RCC 7860 (cell line): Measurements from ENCODE around the gene TXNRD2.

Experiments used
- DNase-seq: peaks from one replicate; pipeline ENCODE4 v3.0.0-alpha.2; 2015; ENCODE audit warnings: low spot score
- FAIRE-seq: peaks from 2 replicates; lab custom pipeline; 2012; peaks lifted over from hg19 to GRCh38; lab: Jason Lieb, UNC

Gene TXNRD2

DNA sequence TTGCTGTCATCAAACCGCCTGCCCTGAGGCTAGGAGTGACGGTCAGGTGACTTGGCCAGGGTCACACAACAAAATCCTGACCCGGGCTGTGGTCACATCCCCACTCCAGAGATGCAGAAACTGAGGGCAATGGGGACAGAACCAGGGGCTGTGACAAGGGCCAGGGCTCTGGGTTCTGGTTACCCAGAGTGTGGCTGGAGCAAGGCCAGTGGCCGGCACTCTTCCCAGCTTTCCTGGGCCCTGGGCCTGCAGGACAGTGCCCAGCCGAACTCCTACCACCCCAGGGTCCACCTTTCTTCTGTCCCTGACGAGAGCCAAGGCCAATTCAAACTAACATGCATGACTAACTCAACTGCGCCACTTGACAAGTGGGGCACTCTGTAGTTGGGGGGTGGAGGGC, 39.1 kb upstream of the TXNRD2 start:
- no peak for FAIRE-seq
- no peak for DNase-seq

DNA sequence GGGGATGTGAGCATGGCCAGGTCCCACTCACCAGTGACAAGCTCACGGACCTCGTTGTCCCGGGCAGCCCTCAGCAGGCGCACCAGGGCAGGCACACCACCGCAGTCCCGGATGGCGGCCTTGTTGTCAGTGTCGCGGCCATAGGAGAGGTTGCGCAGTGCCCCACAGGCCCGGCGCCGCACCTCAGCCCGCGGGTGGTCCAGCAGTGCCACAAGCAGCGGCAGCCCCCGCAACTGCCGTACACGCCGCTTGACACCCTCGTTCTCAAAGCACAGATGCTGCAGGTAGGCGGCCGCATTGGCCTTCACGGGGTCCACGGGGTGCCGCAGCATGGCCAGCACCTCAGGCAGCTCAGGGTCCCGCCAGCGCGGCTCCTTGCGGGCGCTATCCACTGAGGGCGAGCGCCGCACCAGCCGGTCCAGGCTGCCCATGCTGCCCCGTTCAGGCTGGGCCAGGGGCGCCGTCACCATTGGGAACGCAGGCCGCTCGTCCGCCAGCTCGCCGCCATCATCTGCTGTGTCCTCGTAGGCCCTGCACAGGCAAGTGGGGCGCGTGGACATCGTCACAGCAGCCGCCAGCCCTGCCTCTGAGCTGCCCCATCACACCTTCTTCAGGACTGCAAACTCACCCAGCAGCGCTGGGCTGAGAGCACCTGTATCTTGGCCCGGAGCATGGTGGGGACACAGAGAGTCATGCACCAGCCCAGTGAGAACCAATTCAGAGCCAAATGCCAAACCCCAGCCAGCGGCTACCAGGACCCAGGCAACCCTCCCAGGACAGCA, 38.3 kb upstream of the TXNRD2 start:
- FAIRE-seq: no peak
- no peak for DNase-seq

DNA sequence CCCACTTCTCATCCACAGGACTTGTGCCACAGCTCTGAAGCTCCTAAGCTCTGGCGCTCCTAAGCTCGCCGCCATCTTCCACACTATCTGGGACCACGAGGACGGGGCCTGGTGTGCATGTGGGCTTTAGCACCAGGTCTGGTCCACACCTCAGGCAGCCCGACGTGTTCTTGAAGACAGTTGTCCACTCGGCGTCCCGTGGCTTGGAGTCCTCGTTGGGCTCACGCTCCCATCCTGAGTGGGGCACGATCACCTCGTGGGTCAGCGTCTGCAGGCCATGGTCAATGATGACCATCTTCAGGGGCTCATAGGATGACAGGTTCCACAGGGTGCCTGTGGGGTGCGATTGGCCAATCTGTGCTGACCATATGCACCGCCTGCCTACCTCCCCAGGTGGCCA, 37.1 kb upstream of the TXNRD2 start:
- DNase-seq (no peak), FAIRE-seq (no peak)

DNA sequence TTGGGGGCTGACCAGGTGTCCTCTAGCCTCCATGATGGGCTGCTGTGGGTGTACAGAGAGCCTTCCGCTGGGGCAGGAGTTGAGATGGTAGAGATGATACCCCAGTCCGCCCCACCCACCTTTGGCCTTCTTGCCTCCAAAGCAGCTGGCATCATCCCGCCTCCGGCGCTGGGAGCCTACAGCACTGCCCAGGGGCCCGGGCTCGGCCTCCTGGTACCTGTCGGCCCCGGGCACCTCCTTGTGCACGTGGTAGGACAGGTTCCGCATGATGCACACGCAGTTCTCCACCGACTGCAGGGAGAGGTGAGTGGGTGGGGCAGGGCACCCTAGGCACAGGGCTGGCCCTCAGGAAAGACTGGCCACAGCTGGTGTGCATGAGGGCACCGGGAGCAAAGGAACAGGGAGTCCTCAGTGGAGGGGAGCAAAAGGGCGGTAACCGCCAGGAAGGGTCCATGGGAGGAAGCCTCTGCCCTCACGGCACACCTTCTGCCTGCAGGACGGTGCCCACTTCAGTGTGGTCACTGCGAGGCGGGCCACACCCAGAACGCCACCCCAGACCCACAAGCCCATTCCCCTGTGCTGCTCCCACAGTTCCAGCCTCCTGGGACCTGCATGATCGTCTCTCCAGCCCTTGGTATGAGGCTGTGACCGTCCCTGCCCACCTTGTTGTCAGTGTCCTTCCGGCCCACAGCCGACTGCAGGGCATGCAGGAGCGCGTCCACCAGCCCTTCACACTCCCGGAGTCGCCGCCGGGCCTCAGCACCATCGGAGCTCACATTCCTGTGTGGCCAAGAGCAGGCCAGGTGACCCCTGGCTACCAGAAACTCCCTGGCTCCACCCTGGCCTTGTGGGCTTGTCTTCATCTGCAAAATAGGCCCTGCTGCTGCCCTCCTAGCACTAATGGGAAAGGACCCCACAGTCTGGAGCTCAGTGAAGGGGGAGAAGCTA, 36.0 kb upstream of the TXNRD2 start:
- DNase-seq (no peak), FAIRE-seq (no peak)

DNA sequence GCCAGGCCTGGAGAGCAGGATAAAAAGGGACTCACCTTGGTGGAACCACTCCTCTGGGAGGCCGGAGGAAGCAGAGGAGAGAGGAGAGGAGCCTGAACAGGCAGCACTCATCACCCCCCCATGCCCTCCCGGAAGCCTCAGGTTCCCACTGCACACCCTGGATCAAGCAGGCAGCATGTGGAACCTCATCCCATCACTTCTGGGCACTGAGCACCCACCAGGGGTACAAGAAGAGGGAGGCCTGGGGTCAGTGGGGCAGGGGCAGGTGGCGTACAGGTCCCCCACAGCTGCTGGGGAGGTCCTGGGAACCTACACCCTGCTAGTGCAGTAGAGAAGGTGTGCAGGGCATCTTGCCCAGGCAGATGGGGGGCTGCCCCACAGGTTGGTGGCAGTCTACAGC, 35.1 kb upstream of the TXNRD2 start:
- FAIRE-seq (no peak), DNase-seq (no peak)

DNA sequence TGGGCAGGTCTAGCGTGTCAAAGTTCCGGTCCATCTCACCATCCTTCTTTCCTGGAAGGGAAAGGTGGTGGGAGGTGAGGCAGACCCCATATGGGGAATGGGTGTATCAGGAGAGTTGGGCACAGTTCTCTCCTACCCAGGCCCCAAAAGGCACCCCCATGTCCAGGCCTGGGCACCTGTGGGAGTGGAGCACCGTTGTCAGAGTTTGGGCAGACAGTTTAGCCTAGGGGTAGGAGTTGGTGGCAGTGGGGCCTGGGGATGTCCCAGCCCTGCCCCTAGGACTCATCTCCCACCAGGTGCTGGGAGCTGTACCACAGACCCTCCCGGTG, 34.1 kb upstream of the TXNRD2 start:
- DNase-seq: no peak
- FAIRE-seq: no peak

DNA sequence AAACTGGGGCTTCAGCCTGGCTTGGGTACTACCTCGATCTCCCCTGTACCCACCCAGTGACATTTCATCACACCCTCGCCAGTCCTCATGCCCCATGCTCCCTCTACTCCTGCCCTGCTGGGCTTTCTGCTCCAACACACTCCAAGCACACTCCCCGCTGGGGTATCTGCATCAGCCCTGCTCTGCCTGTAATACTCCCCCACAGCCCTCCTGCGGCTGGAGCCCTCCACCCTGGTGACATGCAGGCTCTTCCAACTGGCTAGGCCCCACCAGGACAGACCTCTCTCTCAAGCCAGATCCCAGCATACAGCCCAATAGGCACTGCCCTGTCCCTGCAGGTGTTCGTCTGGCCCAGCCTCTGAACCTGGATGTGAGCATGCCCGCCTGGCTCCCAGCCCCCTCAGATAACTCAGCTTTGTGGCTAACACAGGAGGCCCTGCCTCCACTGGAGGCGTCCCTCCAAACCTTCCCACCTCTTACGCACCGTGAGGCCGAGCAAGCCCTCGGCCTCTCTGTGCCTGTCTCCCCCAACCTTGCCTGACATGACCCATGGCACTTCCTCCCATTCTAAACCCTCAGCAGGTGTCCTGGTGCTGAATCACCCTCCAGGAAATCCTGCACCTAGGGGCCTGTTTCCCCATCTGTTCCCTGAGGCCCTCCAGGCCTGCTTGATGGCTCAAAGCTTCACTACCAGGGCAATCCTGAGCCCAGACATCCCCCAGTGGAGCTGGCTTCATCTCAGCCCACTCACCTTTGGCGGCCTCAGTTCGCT, 33.5 kb upstream of the TXNRD2 start:
- DNase-seq (no peak), FAIRE-seq (no peak)

DNA sequence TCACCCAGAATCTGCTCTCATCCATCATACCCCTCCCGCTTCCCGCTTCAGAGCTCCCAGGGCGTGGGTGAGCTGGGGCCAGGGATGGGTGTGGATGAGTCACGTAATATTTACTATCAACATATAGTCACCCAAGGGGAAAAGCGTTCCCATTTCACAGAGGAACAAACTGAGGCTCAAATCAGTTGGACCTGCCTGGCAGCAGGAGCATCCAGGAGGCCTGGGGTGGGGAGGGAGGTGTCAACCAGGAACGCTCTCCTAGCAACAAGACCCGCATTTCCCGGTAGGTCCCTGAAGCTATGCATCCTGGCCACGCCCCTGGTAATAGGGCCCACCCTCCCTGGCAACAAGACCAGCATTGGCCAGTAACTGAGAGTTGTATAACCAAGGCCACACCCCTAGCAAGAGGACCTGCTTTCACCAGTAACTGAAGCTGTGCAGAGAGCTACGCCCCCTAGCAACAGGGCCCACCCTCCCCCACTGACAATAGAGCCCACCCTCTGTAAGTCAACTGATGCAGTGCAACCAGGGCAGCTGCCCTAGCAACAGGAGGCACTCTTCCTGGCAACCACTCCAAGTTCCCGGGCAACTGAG, 32.7 kb upstream of the TXNRD2 start:
- DNase-seq: peak; percentile 19
- FAIRE-seq: no peak

DNA sequence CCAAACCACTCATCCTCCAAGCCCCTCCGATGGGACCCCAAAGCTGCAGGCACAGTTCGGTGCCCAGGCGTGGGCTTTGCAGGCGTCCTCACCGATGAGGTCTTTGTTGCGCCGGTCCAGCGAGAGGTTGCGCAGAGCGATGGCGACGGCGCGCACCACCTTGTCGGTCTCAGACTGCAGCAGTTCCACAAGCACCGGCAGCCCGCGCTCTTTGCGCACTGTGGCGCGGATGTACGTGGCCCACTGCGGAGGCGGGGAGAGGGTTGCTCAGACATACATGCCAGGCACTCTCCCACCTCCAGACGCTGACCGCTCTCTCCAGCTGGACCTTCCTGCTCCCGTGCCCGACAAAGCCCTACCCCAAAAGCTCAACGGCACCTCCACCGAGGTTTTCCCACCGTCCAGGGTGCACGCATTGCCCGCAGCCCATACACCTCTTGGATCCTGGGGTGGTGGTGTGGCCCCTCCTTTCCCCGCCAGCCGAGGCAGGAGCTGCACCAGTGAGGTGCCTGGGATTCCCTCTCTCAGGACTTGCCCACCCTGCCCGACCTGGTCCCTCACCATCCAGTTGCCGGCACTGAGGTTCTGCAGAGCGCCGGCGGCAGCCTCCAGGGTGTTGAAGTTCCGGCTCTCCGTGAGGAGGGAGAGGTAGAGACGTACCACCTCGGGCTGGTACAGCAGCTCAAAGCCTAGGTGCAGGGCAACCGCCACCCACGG, 32.1 kb upstream of the TXNRD2 start:
- FAIRE-seq (no peak), DNase-seq (no peak)

DNA sequence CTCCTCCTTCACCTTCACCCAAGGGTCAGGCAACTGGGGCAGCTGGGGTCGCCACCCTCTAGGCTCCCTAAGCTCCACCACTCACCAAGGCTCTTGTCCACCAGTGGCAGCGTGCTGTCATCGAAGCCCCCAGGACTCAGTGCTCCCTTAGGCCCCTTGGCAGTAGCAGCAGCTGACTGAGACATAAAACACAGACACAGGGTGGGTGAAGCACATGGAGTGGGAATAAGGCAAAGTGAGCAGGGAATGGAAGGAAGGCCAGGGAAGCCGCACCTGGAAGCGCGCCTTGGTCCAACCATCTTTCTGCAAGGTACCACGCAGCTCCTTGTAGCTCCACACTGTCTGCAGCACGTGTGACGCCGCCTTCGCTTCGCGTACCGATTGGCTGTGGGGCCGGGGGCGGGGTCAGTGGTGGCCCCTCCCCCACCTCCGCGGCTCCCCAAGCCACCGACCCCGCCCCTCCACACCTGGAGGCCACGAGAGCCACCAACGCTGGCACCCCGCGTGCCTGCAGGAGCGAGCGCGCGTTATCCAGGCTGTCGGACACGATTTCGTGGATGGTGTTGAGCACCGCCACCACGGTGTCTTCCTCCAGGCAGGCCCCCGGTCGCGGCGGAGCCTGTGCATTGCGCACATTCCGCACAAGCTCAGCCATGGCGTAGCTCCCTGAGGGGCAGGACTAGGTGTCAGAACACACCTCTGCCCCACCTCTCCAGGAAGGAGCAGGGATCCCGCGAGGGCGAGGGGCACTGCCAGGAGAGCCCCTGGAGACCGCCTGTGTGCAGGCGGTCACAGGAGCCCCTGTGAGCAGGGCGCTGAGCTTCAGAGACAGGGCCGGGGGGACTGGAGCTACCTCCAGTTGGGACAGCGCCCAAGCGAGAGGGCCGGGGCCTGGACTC, 31.3 kb upstream of the TXNRD2 start:
- no peak for DNase-seq
- FAIRE-seq: no peak

DNA sequence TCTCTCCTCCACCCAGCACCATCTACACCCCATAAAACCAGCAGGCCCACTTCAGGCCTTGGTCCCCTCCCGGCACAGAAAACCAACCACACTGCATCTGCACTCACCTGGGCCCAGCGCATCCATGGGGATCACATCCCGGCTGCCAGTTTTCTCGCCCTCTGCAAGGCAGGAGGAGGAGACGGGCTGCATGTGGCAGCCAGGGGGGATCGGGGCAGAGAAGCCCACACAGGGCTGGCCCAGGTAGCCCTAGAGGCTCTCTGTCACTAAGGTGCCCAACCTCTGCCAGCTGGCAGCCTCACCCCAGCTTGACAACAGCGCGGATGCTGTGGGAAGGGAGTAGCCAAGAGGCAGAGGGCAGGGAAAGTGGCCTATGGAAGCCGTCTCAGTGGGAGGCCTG, 30.6 kb upstream of the TXNRD2 start:
- FAIRE-seq (no peak), DNase-seq (no peak)

DNA sequence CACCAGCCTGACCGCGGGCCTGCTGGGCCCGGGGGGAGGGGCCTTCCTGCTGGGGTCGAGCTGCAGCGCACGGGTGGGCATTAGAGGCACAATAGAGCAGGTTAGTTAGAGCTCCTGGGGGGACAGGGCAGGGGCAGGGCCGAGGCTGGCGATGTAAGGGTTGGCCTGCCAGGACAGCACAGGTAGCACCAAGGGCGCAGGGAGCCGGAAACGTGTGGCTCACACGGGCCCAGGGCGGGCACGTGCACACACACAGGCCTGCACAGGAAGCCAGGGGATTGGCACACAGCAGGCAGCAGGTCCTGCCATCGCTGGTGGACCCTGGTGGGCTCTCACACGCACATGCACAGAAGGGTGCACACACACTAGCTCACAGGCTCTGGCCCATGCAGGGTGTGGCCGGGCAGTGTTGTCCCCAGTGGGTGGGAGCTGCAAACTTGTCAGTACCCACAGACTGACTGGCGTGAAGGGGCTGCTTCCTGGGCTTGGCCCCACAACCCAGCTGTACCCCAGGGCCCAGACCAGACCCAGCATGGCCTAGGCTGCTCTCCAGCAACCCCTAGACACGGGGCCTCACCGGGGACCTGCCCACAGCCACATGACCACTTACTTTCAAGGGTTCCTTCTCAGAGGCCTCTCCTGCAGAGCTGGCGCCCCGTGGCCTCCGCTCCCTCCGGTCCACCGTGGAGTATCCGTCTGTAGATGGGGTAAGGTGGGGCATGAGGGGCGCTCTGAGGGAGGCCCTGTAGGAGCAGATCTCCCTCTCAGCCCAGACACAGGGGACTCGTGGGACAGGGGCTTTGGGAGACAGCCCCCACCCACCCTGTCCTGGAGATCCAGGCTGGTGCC, 29.9 kb upstream of the TXNRD2 start:
- DNase-seq (no peak), FAIRE-seq (no peak)

DNA sequence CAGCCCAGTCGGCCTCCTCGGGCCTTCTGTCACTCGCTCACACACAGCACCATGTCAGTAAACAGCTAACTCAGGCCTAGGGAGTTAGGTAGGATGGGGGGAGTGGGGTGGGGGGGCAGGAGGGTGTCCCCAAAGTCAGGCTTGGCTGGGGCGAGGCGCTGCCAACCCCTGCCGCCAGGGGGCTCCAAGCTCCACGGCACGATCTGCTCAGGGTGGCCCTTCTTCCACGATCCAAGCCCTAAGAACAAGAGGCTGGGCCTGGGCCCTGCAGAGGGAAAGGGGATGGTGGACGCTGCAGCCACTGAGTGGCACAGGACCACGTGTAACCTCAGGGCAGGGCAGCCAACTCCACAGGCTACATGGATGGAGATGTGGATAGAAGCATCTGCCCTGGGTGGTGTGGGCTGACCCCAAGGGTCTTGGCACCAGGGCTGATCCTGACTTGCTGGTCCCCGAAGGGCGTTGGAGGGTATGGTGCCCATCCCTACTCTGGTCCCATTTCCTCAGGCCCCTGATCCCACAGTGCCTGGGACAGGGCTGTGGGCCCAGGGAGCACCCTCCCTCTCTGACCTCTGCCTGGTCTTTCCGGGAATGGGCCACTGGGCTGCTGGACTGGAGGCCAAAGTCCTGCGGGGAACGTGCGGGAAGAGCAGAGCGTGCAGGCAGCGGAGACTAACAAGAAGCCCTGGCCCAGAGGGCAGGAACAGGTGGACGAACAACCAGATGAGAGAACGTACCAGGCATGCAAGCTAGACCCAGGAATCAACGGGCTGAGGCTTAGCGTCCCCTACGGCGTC, 29.1 kb upstream of the TXNRD2 start:
- no peak for FAIRE-seq
- peak; percentile 21 for DNase-seq

DNA sequence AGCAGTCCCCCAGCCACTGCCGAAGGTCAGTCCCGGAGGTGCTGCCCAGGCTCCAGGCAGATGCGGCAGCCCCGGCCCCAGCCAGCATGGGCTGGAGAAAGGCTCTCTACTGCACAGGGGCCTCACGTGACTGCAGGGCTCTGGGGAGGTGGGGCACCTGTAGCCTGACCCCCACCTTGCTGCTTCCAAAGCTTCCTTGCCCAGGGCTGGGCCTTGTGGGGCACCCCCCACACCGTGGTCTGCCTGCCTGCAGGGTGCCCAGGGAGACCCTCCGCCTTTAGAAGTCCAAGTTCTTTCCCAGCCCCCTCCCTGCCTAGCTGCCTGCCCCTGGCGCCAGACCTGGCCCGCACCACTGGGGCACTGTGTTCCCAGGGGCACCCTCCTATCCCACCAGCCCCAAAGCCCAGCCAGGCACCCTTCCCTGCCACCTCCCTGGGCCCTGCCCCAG, 28.4 kb upstream of the TXNRD2 start:
- FAIRE-seq (no peak), DNase-seq (no peak)

DNA sequence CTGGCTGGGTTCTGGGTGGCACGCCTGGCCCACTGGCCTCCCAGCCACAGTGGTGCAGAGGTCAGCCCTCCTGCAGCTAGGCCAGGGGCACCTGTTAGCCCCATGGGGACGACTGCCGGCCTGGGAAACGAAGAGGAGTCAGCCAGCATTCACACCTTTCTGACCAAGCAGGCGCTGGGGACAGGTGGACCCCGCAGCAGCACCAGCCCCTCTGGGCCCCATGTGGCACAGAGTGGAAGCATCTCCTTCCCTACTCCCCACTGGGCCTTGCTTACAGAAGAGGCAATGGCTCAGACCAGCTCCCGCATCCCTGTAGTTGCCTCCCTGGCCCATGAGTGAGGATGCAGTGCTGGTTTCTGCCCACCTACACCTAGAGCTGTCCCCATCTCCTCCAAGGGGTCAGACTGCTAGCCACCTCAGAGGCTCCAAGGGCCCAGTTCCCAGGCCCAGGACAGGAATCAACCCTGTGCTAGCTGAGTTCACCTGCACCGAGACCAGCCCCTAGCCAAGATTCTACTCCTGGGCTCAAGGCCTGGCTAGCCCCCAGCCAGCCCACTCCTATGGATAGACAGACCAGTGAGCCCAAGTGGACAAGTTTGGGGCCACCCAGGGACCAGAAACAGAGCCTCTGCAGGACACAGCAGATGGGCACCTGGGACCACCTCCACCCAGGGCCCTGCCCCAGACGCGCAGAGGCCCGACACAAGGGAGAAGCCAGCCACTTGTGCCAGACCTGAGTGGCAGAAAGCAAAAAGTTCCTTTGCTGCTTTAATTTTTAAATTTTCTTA, 27.7 kb upstream of the TXNRD2 start:
- DNase-seq (no peak), FAIRE-seq (no peak)

DNA sequence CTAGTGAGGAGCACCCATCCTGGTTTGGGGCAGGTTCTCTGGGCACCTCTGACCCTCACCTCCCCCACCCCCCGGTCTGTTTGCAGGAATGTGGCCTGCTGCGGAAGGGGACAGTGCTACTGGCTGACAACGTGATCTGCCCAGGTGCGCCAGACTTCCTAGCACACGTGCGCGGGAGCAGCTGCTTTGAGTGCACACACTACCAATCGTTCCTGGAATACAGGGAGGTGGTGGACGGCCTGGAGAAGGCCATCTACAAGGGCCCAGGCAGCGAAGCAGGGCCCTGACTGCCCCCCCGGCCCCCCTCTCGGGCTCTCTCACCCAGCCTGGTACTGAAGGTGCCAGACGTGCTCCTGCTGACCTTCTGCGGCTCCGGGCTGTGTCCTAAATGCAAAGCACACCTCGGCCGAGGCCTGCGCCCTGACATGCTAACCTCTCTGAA, 26.9 kb upstream of the TXNRD2 start:
- FAIRE-seq (no peak), DNase-seq (no peak)
